Astrocyte of the spinal cord (primary cell): Measurements from ENCODE around the gene ITPKB.
A peak's percentile ranks its signal among the peaks of the same experiment; 100 is the strongest.

Experiments
- DNase-seq: peaks from one replicate; pipeline ENCODE4 v3.0.0; 2011; ENCODE audit warnings: low read depth, low spot score
- H3K4me3 ChIP-seq: 2 replicates; pipeline ENCODE4 v1.5.1; 2011; ENCODE audit warnings: low read depth, mild to moderate bottlenecking, low read length, moderate library complexity
- CTCF ChIP-seq: IDR thresholded peaks from 2 replicates; pipeline ENCODE4 v1.5.1; 2012; ENCODE audit warnings: low read depth, mild to moderate bottlenecking, low read length, inconsistent platforms
- in situ Hi-C: cut with HindIII; loops from 2 replicates; pipeline ENCODE4 v1.10.0; 2017; ENCODE audit warnings: low sequenced_read_pairs

The ITPKB gene

GRCh38 chr1:226782845-226783601 lies 43.9 kb upstream of the ITPKB start:
- TF ChIP-seq CTCF = no peak
- DNase-seq = no peak
- no peak overlapping the region for H3K4me3 ChIP-seq
- in situ Hi-C loops = no loop called here

- in situ Hi-C loops = no loop called here
- no peak for TF ChIP-seq CTCF
- no peak for DNase-seq
- H3K4me3 ChIP-seq = no peak overlapping the region
These were observed 43.0 kb upstream of the ITPKB start for GRCh38 chr1:226781937-226782609.

- no peak for DNase-seq
- no peak for TF ChIP-seq CTCF
- in situ Hi-C loops = no loop called here
- H3K4me3 ChIP-seq = no peak overlapping the region
These were observed 40.5 kb upstream of the ITPKB start for GRCh38 chr1:226779561-226779960.

GRCh38 chr1:226778657-226779058 lies 39.6 kb upstream of the ITPKB start:
- peak; percentile 88 for DNase-seq
- TF ChIP-seq CTCF = no peak

GRCh38 chr1:226776975-226777374 lies 37.9 kb upstream of the ITPKB start:
- in situ Hi-C loops = no loop called here
- no peak overlapping the region for H3K4me3 ChIP-seq
- no peak for TF ChIP-seq CTCF
- DNase-seq = no peak

More at GRCh38 chr1:226778657-226779058, 39.6 kb upstream of the ITPKB start:
- H3K4me3 ChIP-seq = no peak overlapping the region
- in situ Hi-C loops = no loop called here

- no peak for DNase-seq
- no peak overlapping the region for H3K4me3 ChIP-seq
- in situ Hi-C loops = no loop called here
- no peak for TF ChIP-seq CTCF
These were observed 37.0 kb upstream of the ITPKB start for GRCh38 chr1:226776066-226776465.
